ENCODE results near the gene IKZF1.
A peak's percentile ranks its signal among the peaks of the same experiment; 100 is the strongest.

IKZF1 gene

GRCh38 chr7:50304129-50304910 lies at the start of gene IKZF1:
Gene IKZF1 (plus strand): TSS chr7:50304716. CDS start chr7:50319062, 14,346 bp downstream.
- H3K4me1 ChIP-seq = peaks cover 0 to 16% (median 5%) of the 10 kb centered on the region in 4 donors
- no peak within 1 kb of the TSS for H3K27ac ChIP-seq
- H3K27me3 ChIP-seq = peaks cover 0 to 34% of the 10 kb centered on the region in 2 donors
- no peak for TF ChIP-seq CTCF (IDR thresholded peaks at IDR 0.05)
- DNase-seq = peak; percentile 69 to 75
- intact Hi-C loops (cut with DNase I; ENCODE audit: low total_unique reads) = no loop called here
- peak within 1 kb of the TSS; percentile 40 to 44 for H3K4me3 ChIP-seq
- H3K36me3 ChIP-seq = no peaks in the 10 kb centered on the region
- no peaks in the 10 kb centered on the region for H3K9me3 ChIP-seq

- no peak overlapping the region for H3K27ac ChIP-seq
Observed at GRCh38 chr7:50261593-50261992, 42.9 kb upstream of the IKZF1 start.

GRCh38 chr7:50262446-50262845 lies 42.1 kb upstream of the IKZF1 start:
- no peak for TF ChIP-seq CTCF (IDR thresholded peaks at IDR 0.05)
- Histone ChIP-seq H3K36me3 (no peaks in the 10 kb centered on the region), H3K27ac (no peak overlapping the region), H3K27me3 (no peaks in the 10 kb centered on the region), H3K9me3 (no peaks in the 10 kb centered on the region), H3K4me1 (no peaks in the 10 kb centered on the region), H3K4me3 (no peak overlapping the region)
- DNase-seq = no peak
- intact Hi-C loops (cut with DNase I; ENCODE audit: low total_unique reads) = no loop called here

More at GRCh38 chr7:50261593-50261992, 42.9 kb upstream of the IKZF1 start:
- intact Hi-C loops (cut with DNase I; ENCODE audit: low total_unique reads) = no loop called here
- no peak for DNase-seq
- no peak for TF ChIP-seq CTCF (IDR thresholded peaks at IDR 0.05)
- Histone ChIP-seq H3K4me1 (no peaks in the 10 kb centered on the region), H3K27me3 (no peaks in the 10 kb centered on the region), H3K36me3 (no peaks in the 10 kb centered on the region), H3K9me3 (no peaks in the 10 kb centered on the region), H3K4me3 (no peak overlapping the region)

- no peak overlapping the region for H3K27ac ChIP-seq
- no peak overlapping the region for H3K4me3 ChIP-seq
- no peaks in the 10 kb centered on the region for H3K4me1 ChIP-seq
- H3K36me3 ChIP-seq = no peaks in the 10 kb centered on the region
- H3K27me3 ChIP-seq = no peaks in the 10 kb centered on the region
- intact Hi-C loops (cut with DNase I; ENCODE audit: low total_unique reads) = no loop called here
- no peaks in the 10 kb centered on the region for H3K9me3 ChIP-seq
- TF ChIP-seq CTCF (IDR thresholded peaks at IDR 0.05) = no peak
- DNase-seq = no peak
Observed at GRCh38 chr7:50262916-50263690, 41.4 kb upstream of the IKZF1 start.

GRCh38 chr7:50264908-50265307 lies 39.6 kb upstream of the IKZF1 start:
- Histone ChIP-seq H3K4me1 (no peaks in the 10 kb centered on the region), H3K4me3 (no peak overlapping the region)
- intact Hi-C loops (cut with DNase I; ENCODE audit: low total_unique reads) = no loop called here

More at GRCh38 chr7:50264908-50265307, 39.6 kb upstream of the IKZF1 start:
- H3K9me3 ChIP-seq = no peaks in the 10 kb centered on the region
- no peak for DNase-seq
- H3K27me3 ChIP-seq = no peaks in the 10 kb centered on the region
- H3K36me3 ChIP-seq = no peaks in the 10 kb centered on the region
- TF ChIP-seq CTCF (IDR thresholded peaks at IDR 0.05) = no peak
- no peak overlapping the region for H3K27ac ChIP-seq
